OCI-LY1 (cell line): Measurements from ENCODE around the gene PFKL.

Source experiments
- H2AFZ ChIP-seq: fragments of 200-600 bp; sonication (generic), shearing (Covaris generic); 2 replicates; pipeline ENCODE4 v1.6.0; 2014; ENCODE audit warnings: antibody characterized with exemption, mild to moderate bottlenecking, low read length
- H3F3A ChIP-seq: fragments of 200-600 bp; sonication (generic), shearing (Covaris generic); 2 replicates; pipeline ENCODE4 v1.6.0; 2014; ENCODE audit warnings: mild to moderate bottlenecking, antibody characterized with exemption, low read length, moderate library complexity; ENCODE audit not compliant: insufficient read depth
- H3K27ac ChIP-seq: fragments of 200-600 bp; sonication (generic); 2 replicates; pipeline ENCODE4 v1.5.1; 2014; ENCODE audit warnings: low read length, mixed run types, mild to moderate bottlenecking, low read depth; ENCODE audit not compliant: poor library complexity, severe bottlenecking
- H3K27me3 ChIP-seq: fragments of 200-600 bp; sonication (generic); 2 replicates; pipeline ENCODE4 v1.6.0; 2014; ENCODE audit warnings: antibody characterized with exemption, mild to moderate bottlenecking, low read length, moderate library complexity; ENCODE audit not compliant: insufficient read depth
- H3K36me3 ChIP-seq: fragments of 200-600 bp; sonication (generic); 2 replicates; pipeline ENCODE4 v1.6.1; 2014; ENCODE audit warnings: mild to moderate bottlenecking, antibody characterized with exemption, low read length, moderate library complexity, mixed read lengths; ENCODE audit not compliant: insufficient read depth
- H3K4me1 ChIP-seq: fragments of 200-600 bp; sonication (generic); 2 replicates; pipeline ENCODE4 v1.5.1; 2014; ENCODE audit warnings: mild to moderate bottlenecking, low read length, moderate library complexity; ENCODE audit not compliant: insufficient read depth, severe bottlenecking
- H3K4me2 ChIP-seq: fragments of 200-600 bp; sonication (generic), shearing (Covaris generic); 2 replicates; pipeline ENCODE4 v1.6.1; 2014; ENCODE audit warnings: low read length
- H3K4me3 ChIP-seq: fragments of 200-600 bp; sonication (generic); 2 replicates; pipeline ENCODE4 v1.5.1; 2014; ENCODE audit warnings: low read length, low read depth, mild to moderate bottlenecking, mixed read lengths; ENCODE audit not compliant: poor library complexity, severe bottlenecking
- H3K79me2 ChIP-seq: fragments of 200-600 bp; shearing (Covaris generic); 2 replicates; pipeline ENCODE4 v1.6.1; 2016; ENCODE audit warnings: mixed run types, low read length, mixed read lengths; ENCODE audit not compliant: insufficient read depth
- H3K9ac ChIP-seq: fragments of 200-600 bp; sonication (generic), shearing (Covaris generic); 2 replicates; pipeline ENCODE4 v1.6.1; 2014; ENCODE audit warnings: mild to moderate bottlenecking, low read length, mixed read lengths
- H3K9me2 ChIP-seq: fragments of 200-600 bp; sonication (generic), shearing (Covaris generic); 2 replicates; pipeline ENCODE4 v1.6.1; 2014; ENCODE audit warnings: low read depth, mild to moderate bottlenecking, low read length, mixed read lengths
- H3K9me3 ChIP-seq: fragments of 200-600 bp; shearing (Covaris generic); 2 replicates; pipeline ENCODE4 v1.6.1; 2014; ENCODE audit warnings: low read length, mixed read lengths
- H4K20me1 ChIP-seq: fragments of 200-600 bp; sonication (generic), shearing (Covaris generic); 2 replicates; pipeline ENCODE4 v1.6.0; 2016; ENCODE audit warnings: mild to moderate bottlenecking, low read length; ENCODE audit not compliant: insufficient read depth
- CTCF ChIP-seq: fragments of 200-600 bp; sonication (generic), shearing (Covaris generic); IDR thresholded peaks from 2 replicates; pipeline ENCODE4 v1.5.1; 2017; ENCODE audit warnings: mild to moderate bottlenecking, antibody characterized with exemption, low read length, moderate library complexity, mixed read lengths
- EZH2 ChIP-seq: fragments of 200-600 bp; sonication (generic), shearing (Covaris generic); IDR thresholded peaks from 2 replicates; pipeline ENCODE4 v1.8.0; 2017; ENCODE audit warnings: borderline replicate concordance, mixed run types, mild to moderate bottlenecking, antibody characterized with exemption, low read length, moderate library complexity, mixed read lengths

The PFKL gene

GRCh38 chr21:44319407-44320065 lies 19.7 kb downstream of the PFKL start:
- no peaks in the 10 kb centered on the region for H3F3A ChIP-seq
- no peaks in the 10 kb centered on the region for H3K9me2 ChIP-seq
- TF ChIP-seq CTCF (no peak), EZH2 (no peak)
- H2AFZ ChIP-seq, result no peak overlapping the region
- H3K79me2 ChIP-seq, result no peaks in the 10 kb centered on the region
- H3K9ac ChIP-seq, result no peak overlapping the region
- no peaks in the 10 kb centered on the region for H3K9me3 ChIP-seq
- no peaks in the 10 kb centered on the region for H3K27me3 ChIP-seq
- no peaks in the 10 kb centered on the region for H4K20me1 ChIP-seq
- H3K36me3 ChIP-seq, result peaks cover 44% of the 10 kb centered on the region
- no peak overlapping the region for H3K27ac ChIP-seq
- no peak overlapping the region for H3K4me2 ChIP-seq
- H3K4me1 ChIP-seq, result no peaks in the 10 kb centered on the region
- H3K4me3 ChIP-seq, result no peak overlapping the region

GRCh38 chr21:44320847-44321246 lies 21.0 kb downstream of the PFKL start:
- Histone ChIP-seq H3K27me3 (no peaks in the 10 kb centered on the region), H3K36me3 (peaks cover 55% of the 10 kb centered on the region), H3K79me2 (no peaks in the 10 kb centered on the region), H4K20me1 (no peaks in the 10 kb centered on the region), H3K9me3 (no peaks in the 10 kb centered on the region), H3K4me3 (no peak overlapping the region), H3K4me2 (no peak overlapping the region), H2AFZ (no peak overlapping the region), H3K9me2 (no peaks in the 10 kb centered on the region), H3K9ac (no peak overlapping the region), H3K27ac (no peak overlapping the region), H3K4me1 (no peaks in the 10 kb centered on the region), H3F3A (no peaks in the 10 kb centered on the region)
- TF ChIP-seq EZH2, result no peak
- TF ChIP-seq CTCF, result no peak

- H3K36me3 ChIP-seq, result peaks cover 55% of the 10 kb centered on the region
- no peak overlapping the region for H2AFZ ChIP-seq
- H4K20me1 ChIP-seq, result no peaks in the 10 kb centered on the region
- no peaks in the 10 kb centered on the region for H3K4me1 ChIP-seq
- no peak overlapping the region for H3K4me3 ChIP-seq
- H3K79me2 ChIP-seq, result no peaks in the 10 kb centered on the region
- no peaks in the 10 kb centered on the region for H3K9me3 ChIP-seq
- H3K27ac ChIP-seq, result no peak overlapping the region
- no peaks in the 10 kb centered on the region for H3K27me3 ChIP-seq
- H3K9ac ChIP-seq, result no peak overlapping the region
- H3K9me2 ChIP-seq, result no peaks in the 10 kb centered on the region
- H3F3A ChIP-seq, result no peaks in the 10 kb centered on the region
- no peak for TF ChIP-seq EZH2
- TF ChIP-seq CTCF, result no peak
- no peak overlapping the region for H3K4me2 ChIP-seq
Measured at GRCh38 chr21:44321846-44322450, 22.1 kb downstream of the PFKL start.
